ENCODE results near the gene MICU1. TPM values are rescaled to one million over a fixed set of nuclear protein-coding genes. Genes with fewer than 3 reads are reported as not detected.

Gene MICU1
- total RNA-seq, 4 donors from 2014 or later = 21.9 to 36.2 (median 31.7) TPM

DNA sequence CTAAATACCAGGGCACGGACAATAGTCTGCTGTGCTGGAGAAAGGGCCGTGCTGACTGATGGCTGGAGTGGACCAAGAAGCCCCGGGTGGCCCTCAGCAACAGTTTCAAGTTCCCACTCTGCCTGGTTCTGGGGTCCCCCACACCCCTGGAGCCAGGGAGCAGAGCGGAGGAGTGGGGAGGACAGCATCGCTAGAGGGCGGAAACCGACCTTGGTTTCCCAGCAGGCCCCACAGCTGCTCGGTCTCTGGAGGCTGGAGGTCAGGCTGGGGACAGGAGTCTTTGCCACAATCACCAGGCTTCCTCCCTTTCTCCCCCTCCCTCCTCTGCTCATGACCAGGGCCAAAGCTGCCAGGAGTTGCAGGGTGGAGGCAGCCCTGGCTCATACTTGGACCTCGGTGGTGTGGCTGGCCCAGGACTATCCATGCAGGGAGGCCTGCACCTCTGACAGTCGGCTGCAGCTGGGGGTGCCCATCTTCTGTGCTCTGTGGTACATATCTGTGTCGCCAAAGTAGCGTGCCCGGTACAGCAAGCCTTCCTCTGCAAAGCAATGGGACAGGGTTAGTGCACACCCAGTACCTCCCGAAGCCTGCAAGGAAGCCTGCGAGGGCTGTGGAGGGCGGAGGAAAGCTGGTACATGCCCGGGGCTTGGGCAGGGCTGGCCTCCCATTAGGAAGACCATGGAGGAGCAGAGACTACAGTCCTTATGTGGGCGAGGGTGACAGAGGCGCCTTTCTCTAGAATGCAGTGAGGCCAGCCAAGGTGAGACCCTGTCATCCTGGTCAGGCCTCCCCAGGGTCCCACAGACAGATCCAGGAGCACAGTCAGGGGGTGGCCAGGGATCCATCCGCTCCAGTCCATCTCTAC is 290.3 kb downstream of the MICU1 start:
- ATAC-seq (ENCODE audit: low FRiP score) (peak; percentile 11), DNase-seq (ENCODE audit: low spot score) (no peak)
- TF ChIP-seq, protein P1, sequence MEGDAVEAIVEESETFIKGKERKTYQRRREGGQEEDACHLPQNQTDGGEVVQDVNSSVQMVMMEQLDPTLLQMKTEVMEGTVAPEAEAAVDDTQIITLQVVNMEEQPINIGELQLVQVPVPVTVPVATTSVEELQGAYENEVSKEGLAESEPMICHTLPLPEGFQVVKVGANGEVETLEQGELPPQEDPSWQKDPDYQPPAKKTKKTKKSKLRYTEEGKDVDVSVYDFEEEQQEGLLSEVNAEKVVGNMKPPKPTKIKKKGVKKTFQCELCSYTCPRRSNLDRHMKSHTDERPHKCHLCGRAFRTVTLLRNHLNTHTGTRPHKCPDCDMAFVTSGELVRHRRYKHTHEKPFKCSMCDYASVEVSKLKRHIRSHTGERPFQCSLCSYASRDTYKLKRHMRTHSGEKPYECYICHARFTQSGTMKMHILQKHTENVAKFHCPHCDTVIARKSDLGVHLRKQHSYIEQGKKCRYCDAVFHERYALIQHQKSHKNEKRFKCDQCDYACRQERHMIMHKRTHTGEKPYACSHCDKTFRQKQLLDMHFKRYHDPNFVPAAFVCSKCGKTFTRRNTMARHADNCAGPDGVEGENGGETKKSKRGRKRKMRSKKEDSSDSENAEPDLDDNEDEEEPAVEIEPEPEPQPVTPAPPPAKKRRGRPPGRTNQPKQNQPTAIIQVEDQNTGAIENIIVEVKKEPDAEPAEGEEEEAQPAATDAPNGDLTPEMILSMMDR (IDR thresholded peaks at IDR 0.05) = no peak

DNA sequence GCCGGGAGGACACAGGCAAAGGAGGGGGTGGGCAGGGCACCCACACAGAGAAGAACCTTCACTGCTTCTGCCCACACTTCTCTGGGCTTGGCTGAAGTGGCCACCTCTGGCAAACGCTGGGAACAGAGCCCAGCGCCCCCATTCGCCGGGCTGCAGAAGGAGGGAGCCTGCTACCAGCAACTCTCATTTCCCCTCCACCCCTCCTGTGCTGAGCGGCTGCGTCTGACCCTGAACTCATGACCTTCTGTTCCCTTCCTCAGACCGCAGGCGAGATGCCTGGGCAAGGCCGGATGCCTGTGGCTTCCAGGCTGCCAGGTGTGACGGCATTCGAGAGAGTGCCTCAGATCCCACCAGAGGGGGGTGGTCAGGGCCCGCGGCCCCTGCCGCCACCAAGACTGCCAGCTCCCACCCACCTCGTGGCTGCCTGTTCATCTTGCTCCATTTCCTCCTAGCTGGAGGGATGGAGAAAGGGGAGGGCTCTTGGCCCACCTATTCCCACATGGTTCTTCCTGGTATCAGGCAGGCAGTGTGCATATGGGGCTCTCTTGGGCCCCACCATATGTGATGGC is 291.0 kb downstream of the MICU1 start:
- DNase-seq (ENCODE audit: low spot score) (no peak), ATAC-seq (ENCODE audit: low FRiP score) (peak; percentile 11)

DNA sequence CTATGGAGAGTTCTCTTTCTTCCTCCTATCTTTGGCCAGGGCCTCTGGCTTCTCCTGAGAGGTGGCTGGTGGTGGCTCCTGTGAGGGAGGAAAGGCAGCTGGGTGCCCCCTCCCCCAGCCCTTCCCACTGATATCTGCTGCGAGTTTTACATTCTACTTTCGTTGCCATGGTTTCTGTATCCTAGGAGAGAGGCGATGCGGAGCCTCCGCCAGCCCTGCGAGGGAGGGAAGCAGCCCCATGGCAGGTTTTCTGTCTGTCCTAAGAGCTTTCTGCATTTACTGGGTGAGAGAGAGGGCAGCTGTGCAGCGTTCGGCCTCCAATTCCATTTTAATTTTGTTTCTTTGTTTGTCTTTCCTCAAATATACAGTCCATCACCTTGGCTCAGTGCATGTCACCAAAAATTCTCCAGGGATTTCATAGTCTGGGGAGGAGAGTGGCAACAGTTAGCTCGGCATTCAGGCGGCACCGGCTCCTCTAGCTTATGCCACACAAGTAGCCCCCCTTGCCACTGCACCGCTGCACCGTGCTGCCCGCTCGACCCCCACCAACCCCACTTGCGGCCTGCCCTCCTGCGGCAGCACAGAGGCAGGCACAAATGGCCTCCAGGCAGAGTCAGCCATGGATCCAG is 291.6 kb downstream of the MICU1 start:
- DNase-seq (ENCODE audit: low spot score) = no peak
- no peak for ATAC-seq (ENCODE audit: low FRiP score)
- TF ChIP-seq, protein P1 (IDR thresholded peaks at IDR 0.05) = no peak

More for the DNA sequence above, 291.0 kb downstream of the MICU1 start:
- TF ChIP-seq, protein P1 (IDR thresholded peaks at IDR 0.05) = no peak

DNA sequence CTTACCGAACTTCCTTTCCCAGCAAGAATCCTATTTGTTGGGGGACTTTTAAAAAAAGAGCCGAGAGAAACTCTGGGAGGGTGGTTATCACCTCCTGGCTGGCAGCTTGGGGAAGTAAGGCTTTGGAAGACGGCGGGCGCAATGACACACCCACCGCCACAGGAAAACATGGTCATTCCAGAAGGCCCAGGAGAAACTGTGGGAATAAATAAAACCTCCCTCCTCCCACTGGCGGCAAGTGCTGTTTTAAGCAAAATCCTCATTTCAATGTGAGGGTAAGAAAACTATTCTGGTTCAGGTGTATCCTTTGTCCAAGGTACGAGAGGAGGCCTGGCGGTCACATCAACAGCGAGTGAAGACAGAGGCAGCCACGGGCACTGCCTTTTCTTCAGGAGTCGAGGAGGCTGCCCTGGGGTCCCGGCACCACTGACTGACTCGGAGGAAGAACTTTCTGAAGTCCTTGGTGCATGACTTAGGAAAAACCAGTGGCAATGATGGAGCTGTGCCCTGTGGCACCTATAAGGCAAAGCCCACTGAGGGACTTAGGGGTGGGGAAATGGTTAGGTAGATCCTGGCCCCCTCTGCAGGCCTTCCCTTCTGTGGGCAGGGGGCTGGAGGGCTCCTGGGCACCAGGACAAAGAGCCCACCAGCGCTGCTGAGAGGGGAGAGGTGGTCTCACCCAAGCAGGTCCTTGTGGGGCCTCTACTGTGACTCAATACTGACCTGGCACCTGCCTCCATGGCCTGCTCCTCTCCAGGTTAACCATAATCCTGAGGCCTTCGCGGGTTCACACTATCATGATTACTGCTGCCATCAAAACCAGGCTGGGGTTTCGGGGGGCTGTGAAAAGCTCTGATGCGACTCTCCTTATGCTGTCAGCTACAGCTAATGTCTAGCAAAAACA is 292.5 kb downstream of the MICU1 start:
- no peak for ATAC-seq (ENCODE audit: low FRiP score)

DNA sequence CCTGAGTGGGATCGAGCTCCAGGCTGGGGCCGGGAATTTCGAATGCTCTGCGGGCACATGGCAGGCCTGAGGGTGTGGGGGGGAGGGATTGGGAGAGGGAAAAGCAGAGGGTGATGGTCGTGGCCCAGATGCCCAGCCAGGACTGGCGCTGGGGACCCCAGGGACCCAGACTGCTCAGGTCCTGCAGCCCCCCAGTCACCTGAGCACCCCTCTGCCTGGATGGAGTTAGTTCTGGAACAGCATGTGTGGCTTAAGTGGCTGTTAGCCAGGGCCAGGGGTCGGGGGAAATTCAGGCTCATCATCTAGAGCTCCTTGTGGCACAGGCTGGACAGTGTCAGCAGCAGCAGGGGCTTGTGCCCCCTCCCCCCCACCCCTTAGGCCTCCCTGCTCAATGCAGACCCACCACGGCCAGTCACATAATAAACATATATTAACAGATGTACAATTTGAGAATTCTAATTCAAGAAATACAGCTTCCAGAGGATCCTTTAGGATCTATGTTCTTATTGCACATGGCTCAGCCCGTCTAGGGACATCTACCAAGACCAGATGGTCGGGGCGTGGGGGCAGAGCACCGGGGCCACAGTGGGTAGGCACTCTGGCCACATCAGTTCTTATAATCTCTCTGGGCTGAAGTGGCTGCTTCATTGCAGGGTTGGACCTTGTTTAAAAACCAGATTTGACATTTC is 293.3 kb downstream of the MICU1 start:
- TF ChIP-seq, protein P1 (IDR thresholded peaks at IDR 0.05) = no peak
- DNase-seq (ENCODE audit: low spot score) = no peak

More for the DNA sequence above, 292.5 kb downstream of the MICU1 start:
- no peak for DNase-seq (ENCODE audit: low spot score)
- TF ChIP-seq, protein P1 (IDR thresholded peaks at IDR 0.05) = no peak

More for the DNA sequence above, 293.3 kb downstream of the MICU1 start:
- ATAC-seq (ENCODE audit: low FRiP score) = no peak
